GM18505 (cell line): ENCODE results near the gene SH3TC1.

Experiments used
- ATAC-seq: cut with Tn5 transposase; IDR thresholded peaks from one replicate; pipeline ENCODE4 v1.9.1; 2021; ENCODE audit not compliant: unreplicated experiment
- POLR2A ChIP-seq: IDR thresholded peaks from 4 replicates; pipeline ENCODE4 v1.6.1; 2011; ENCODE audit warnings: borderline replicate concordance; ENCODE audit not compliant: insufficient read depth, insufficient read length; ENCODE audit errors: extremely low read depth

The SH3TC1 gene

DNA sequence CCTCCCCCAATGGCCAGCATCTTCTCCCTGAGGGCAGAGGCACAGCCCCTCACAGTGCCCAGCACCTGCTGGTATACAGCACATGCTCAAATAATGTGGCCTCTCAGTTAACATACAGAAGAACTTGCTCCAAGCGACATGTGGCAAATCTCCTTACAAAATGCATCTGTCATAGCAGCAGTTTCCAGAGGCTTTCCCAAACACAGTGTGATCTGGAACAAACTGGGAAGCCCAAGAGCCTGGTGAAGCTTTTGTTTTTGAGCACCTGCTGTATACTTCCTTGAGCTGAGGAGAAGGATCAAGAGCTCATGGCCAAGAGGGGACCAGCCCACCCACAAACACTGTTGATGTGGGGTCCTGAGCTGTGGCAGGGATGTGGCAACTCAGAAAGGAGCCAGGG lies 35.6 kb downstream of the SH3TC1 start:
- no peak for ATAC-seq
- no peak for TF ChIP-seq POLR2A

- no peak for ATAC-seq
- no peak for TF ChIP-seq POLR2A
These were observed 36.1 kb downstream of the SH3TC1 start for GRCh38 chr4:8235224-8235623.

DNA sequence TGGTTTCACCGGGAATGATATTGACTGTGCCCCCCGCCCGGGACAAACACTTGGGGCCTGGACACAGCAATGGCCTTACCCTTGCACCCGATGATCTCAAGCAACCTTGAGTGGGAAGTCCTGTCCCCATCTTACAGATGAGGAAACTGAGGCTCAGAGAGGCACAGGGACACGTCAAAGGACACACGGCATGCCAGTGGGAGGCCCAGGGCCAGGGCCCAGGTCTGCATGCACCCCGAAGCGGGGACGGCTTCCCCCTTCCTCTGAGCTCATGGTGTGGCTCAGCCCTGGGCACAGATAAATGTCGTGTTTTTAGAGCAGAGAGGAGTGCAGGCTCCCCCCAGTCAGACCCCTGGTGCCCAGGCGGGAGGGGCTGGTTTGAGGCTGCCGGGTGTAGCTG lies 36.6 kb downstream of the SH3TC1 start:
- TF ChIP-seq POLR2A: no peak
- ATAC-seq: no peak

DNA sequence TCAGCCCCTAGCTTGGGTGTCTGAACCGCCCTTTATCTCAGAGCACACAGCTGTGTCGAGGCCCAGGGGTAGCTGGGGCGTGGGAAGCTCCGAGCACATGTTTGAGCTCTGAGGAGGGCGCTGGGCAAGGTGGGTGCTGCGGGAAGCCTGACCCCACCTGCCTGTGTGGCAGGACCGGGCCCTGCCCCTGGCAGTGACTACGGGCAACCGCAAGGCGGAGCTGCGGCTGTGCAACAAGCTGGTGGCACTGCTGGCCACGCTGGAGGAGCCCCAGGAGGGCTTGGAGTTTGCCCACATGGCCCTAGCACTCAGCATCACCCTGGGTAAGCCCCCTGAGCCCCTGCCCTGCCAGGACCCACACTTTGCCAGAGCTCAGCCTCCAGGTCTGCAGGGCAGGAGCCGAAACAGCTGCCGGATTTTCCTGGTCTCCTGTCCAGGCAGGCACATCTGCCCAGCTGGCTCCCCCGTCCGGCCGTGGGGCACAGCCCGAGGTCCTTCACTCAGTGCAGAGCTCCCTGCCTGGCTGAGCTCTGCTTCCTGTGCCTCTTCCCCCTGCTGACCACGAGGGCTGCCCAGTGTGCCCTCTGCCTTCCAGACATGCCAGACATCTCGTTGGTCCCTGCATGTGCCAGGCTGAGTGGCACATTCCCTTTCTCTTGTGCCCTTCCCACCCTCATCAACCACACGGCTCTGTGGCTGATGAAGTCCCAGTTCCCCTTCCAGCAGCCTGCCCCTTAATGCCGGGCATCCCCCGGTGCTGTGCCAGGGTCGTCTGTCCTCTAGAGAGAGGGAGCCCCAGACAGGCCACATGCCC lies 37.2 kb downstream of the SH3TC1 start:
- no peak for ATAC-seq
- TF ChIP-seq POLR2A: no peak

- no peak for ATAC-seq
These were observed 37.8 kb downstream of the SH3TC1 start for GRCh38 chr4:8236920-8237195.

DNA sequence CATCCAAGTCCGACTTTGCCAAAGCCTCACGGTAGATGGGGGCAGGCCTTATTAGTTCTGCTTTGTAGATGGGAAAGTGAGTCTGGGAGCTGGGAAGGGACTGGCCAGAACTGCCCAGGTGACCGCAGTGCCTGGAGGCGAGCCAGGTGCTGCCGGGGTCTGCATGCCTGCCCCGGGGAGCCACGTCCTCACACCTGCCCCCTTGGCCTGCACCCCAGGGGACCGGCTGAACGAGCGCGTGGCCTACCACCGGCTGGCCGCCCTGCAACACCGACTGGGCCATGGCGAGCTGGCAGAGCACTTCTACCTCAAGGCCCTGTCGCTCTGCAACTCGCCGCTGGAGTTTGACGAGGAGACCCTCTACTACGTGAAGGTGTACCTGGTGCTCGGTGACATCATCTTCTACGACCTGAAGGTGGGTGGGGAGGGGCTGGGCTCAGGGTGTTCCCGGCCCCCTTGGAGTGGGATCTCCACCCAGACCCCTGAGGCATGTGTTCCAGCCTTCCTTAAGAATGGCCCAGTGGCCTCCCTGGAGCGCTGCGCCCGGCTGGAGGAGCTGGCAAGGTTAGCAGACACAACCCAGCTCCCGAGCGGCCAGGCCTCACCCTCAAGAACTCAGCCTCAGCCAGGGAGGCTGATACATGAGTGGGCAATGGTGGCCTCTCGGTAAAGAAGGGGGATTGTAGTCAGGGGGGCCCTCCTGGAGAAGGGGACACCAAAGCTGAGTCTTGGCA lies 38.3 kb downstream of the SH3TC1 start:
- no peak for TF ChIP-seq POLR2A

More at GRCh38 chr4:8236920-8237195, 37.8 kb downstream of the SH3TC1 start:
- TF ChIP-seq POLR2A: no peak

DNA sequence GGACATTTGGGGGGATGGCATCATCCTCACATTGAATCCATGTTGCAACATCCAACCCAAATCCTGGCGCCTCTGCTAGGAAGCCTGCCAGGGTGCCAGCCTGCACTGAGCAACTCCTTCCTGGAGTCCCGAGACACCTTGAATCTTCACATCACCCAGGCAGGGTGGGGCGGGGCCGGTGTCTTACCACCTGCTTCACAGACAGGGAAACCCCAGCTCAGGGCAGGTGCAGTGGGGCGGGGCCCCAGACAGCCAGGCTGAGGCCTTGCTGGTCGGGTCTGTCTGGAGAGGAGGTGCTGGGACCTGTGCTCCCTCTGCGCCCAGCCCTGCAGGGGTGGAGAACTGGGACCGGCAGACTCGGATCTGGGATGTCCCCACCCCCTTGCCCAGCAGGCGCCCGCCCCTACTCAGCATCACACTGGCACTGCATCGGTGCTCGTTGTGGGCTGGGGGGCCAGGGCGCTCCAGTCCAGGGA lies 39.0 kb downstream of the SH3TC1 start:
- ATAC-seq: no peak
- no peak for TF ChIP-seq POLR2A

More for the DNA sequence above, 38.3 kb downstream of the SH3TC1 start:
- no peak for ATAC-seq

DNA sequence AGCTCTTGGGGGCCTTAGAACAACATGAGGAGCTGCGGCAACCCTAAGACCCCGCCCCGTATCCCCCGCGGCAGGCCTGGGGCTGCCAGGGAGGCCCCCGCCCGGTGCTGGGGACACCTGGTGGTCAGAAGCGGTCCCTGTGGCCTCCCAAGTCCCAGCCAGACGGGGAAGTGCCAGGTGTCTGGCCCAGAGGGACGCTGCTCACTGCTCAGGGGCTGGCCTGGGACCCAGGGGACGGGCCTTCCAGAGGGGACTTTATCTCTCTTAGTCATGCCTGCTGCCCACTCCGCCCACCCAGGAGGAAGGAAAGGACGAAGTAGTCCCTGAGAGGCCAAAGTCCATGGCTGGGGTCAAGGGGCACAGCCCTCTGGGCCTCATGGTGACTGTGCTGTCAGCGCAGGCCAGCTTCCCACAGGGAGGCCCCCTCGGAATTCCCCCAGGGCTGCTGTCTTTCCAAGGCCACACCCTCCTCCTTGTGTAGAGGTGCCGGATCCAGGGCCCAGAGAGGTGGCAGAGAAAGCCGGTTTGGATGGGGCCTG lies 39.5 kb downstream of the SH3TC1 start:
- ATAC-seq: no peak
- TF ChIP-seq POLR2A: no peak

DNA sequence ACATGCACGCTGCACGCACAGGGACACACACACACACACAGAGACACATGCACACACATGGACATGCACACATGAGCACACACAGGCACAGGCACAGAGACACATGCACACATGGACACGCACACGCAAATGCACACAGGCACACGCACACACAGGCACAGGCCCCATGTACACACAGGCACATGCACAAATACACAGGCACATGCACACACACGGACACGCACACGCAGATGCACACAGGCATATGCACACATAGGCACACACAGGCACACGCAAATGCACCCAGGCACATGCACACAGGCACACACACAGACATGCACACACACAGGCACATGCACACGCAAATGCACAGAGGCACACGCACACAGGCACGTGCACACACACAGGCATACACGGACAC lies 40.1 kb downstream of the SH3TC1 start:
- ATAC-seq: no peak
- TF ChIP-seq POLR2A: no peak

GRCh38 chr4:8239661-8240060 lies 40.6 kb downstream of the SH3TC1 start:
- ATAC-seq: no peak
- no peak for TF ChIP-seq POLR2A

GRCh38 chr4:8240211-8241041 lies 41.3 kb downstream of the SH3TC1 start:
- ATAC-seq: no peak
- no peak for TF ChIP-seq POLR2A

DNA sequence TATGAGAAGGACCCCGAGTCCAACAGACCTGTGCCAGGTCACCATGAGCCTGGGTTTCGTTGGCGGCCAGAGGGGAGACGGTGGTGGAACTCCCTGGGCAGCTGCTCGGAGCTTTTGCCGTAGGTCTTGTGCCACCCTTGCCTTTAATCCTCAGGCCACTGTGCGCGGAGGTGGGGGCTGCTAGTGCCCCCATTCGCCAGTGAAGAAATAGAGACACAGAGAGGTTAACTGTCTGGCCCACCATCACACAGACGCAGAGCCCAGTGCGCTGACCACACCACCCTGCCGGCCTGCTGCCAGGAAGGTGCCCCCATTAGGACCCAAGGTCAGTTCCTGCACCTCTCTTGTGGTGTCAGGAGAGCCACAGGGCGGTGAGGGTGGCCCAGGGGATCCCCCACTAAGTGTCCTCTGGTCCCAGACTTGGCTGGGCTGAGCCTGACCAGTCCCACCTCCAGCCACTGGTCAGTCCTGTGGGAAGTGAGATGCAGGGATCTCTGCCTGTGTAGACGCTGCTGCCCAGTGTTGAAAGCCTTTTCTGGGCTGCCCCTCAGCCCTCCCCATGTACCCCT lies 42.2 kb downstream of the SH3TC1 start:
- no peak for TF ChIP-seq POLR2A
- ATAC-seq: no peak
